Transverse colon (tissue), 4 donors: ENCODE measurements around the gene INSL6. TPM values are rescaled to one million over a fixed set of nuclear protein-coding genes. Genes with fewer than 3 reads are reported as not detected.

ENCODE experiments used
- DNase-seq: peaks from one replicate; pipeline ENCODE4 v3.0.0-alpha.2; 2019
- H3K27ac ChIP-seq, 4 donors: fragments of 200-600 bp; sonication (generic); 2 replicates each; pipeline ENCODE4 v1.5.1; 2016 to 2018; ENCODE audit warnings: inconsistent platforms in 4 of 4
- H3K27me3 ChIP-seq: fragments of 200-600 bp; sonication (generic); 2 replicates; pipeline ENCODE4 v1.5.1; 2017; ENCODE audit warnings: inconsistent platforms
- H3K36me3 ChIP-seq, 4 donors: fragments of 200-600 bp; sonication (generic); 2 replicates each; pipeline ENCODE4 v1.5.1; 2017 to 2019; ENCODE audit warnings: inconsistent platforms in 4 of 4
- H3K4me1 ChIP-seq, 4 donors: fragments of 200-600 bp; sonication (generic); 2 replicates each; pipeline ENCODE4 v1.5.1; 2017 to 2020; ENCODE audit warnings: inconsistent platforms in 4 of 4
- H3K4me3 ChIP-seq, 4 donors: fragments of 200-600 bp; sonication (generic); 1 replicate in 1 of 4; 2 replicates in 3 of 4; pipeline versions ENCODE4 v1.5.1 to v1.6.1; 2017 to 2019; ENCODE audit warnings: inconsistent platforms in 4 of 4
- H3K9me3 ChIP-seq, 2 donors: fragments of 200-600 bp; sonication (generic); 2 replicates each; pipeline ENCODE4 v1.5.1; 2017 to 2019; ENCODE audit warnings: inconsistent platforms in 2 of 2
- CTCF ChIP-seq, 5 experiments: fragments of 200-600 bp in 3 of 5; fragments of 450-650 bp in 2 of 5; sonication (generic) in 3 of 5; IDR thresholded peaks; 1 replicate in 2 of 5; 2 replicates in 3 of 5; pipeline ENCODE4 v1.5.1; 2016 to 2017; ENCODE audit warnings: antibody characterized with exemption in 5 of 5, inconsistent platforms in 3 of 5, mild to moderate bottlenecking in 2 of 5, moderate library complexity in 1 of 5
- EP300 ChIP-seq: sonication (generic); formaldehyde crosslinking; IDR thresholded peaks from one replicate; pipeline ENCODE4 v1.6.1; 2017; ENCODE audit warnings: antibody characterized with exemption, low read depth
- POLR2A ChIP-seq: fragments of 450-650 bp; IDR thresholded peaks from one replicate; pipeline ENCODE4 v1.6.1; 2016; ENCODE audit warnings: antibody characterized with exemption, mild to moderate bottlenecking, moderate library complexity
- POLR2AphosphoS5 ChIP-seq, 3 donors: sonication (generic); formaldehyde crosslinking; IDR thresholded peaks; one replicate each; pipeline ENCODE4 v1.6.1; 2016; ENCODE audit warnings: antibody characterized with exemption in 3 of 3
- WGBS, 2 donors: methylation state at CpG; one replicate each; pipeline ENCODE4 v1.1.5; 2018; ENCODE audit warnings: low coverage in 1 of 2; 5-methylcytosine and 5-hydroxymethylcytosine counted together
- in situ Hi-C, 4 donors: fragments of 200-750 bp; cut with MboI; loops; one replicate each; pipeline versions ENCODE4 v1.15.0 to v1.15.1; 2017; ENCODE audit warnings: low sequenced_read_pairs in 3 of 4, low pct_ligation_motif_present in 1 of 4, low pct_unique_long_range_greater_than_20kb in 1 of 4
- intact Hi-C: fragments of 100-400 bp; cut with DNase I; formaldehyde crosslinking; loops from one replicate; pipeline ENCODE4 v1.15.1; 2023; ENCODE audit warnings: low total_unique reads
- total RNA-seq, 4 donors: library from RNA; depleted of rRNA; stranded (reverse); fragments of >200 nt; gene quantifications; one replicate each; pipeline ENCODE4 v1.1.0, GENCODE V29; 2016

The INSL6 gene
- not detected for total RNA-seq

GRCh38 chr9:5185220-5185840 lies at the start of gene INSL6:
INSL6 (minus strand) TSS chr9:5185639; CDS start chr9:5185602, 37 bp downstream.
- 90 to 95% methylated on average over 10 to 44 of the region's 44 CpGs for WGBS, 2 donors
- H3K4me1 ChIP-seq, result no peaks in the 10 kb centered on the region
- in situ Hi-C loops (loop anchor here (10.0 to 25.0 kb wide), 7 partner anchors 102 to 423 kb away; partner anchors contain the start of gene PLGRKT (in 1 of the 4)), intact Hi-C loops (no loop called here)
- no peaks in the 10 kb centered on the region for H3K27me3 ChIP-seq
- TF ChIP-seq POLR2AphosphoS5 (IDR thresholded peaks at IDR 0.05) (no peak), POLR2A (no peak), CTCF (IDR thresholded peaks at IDR 0.05) (no peak), EP300 (no peak)
- no peaks in the 10 kb centered on the region for H3K36me3 ChIP-seq
- H3K9me3 ChIP-seq, result no peaks in the 10 kb centered on the region
- no peak within 1 kb of the TSS for H3K27ac ChIP-seq
- no peak for DNase-seq
- H3K4me3 ChIP-seq, result no peak within 1 kb of the TSS

GRCh38 chr9:5231212-5231611 lies 45.8 kb upstream of the INSL6 start, which contains the start of gene INSL4:
INSL4 (plus strand) TSS chr9:5231419; CDS start chr9:5231524, 105 bp downstream.
- Histone ChIP-seq H3K9me3 (no peaks in the 10 kb centered on the region), H3K4me1 (no peaks in the 10 kb centered on the region), H3K27ac (no peak within 1 kb of the TSS), H3K27me3 (no peaks in the 10 kb centered on the region), H3K4me3 (no peak within 1 kb of the TSS), H3K36me3 (no peaks in the 10 kb centered on the region)
- 80 to 89% methylated on average over 1 to 2 of the region's 2 CpGs for WGBS, 2 donors
- intact Hi-C loops (loop anchor here (10.0 kb wide), 1 partner anchor 324 kb away; no protein-coding TSS in a partner anchor), in situ Hi-C loops (no loop called here)
- TF ChIP-seq EP300, result no peak
- no peak for TF ChIP-seq CTCF (IDR thresholded peaks at IDR 0.05)
- TF ChIP-seq POLR2A, result no peak
- TF ChIP-seq POLR2AphosphoS5 (IDR thresholded peaks at IDR 0.05), result no peak
- DNase-seq, result no peak

GRCh38 chr9:5230554-5230953 lies 45.1 kb upstream of the INSL6 start:
- TF ChIP-seq EP300 (no peak), POLR2AphosphoS5 (IDR thresholded peaks at IDR 0.05) (no peak), POLR2A (no peak), CTCF (IDR thresholded peaks at IDR 0.05) (no peak)
- no peaks in the 10 kb centered on the region for H3K9me3 ChIP-seq
- in situ Hi-C loops, result no loop called here
- intact Hi-C loops, result loop anchor here (10.0 kb wide), 1 partner anchor 324 kb away; no protein-coding TSS in a partner anchor
- H3K27me3 ChIP-seq, result no peaks in the 10 kb centered on the region
- H3K4me3 ChIP-seq, result no peak overlapping the region
- H3K36me3 ChIP-seq, result no peaks in the 10 kb centered on the region
- no peak for DNase-seq
- no peaks in the 10 kb centered on the region for H3K4me1 ChIP-seq
- 72 to 92% methylated on average over 4 to 10 of the region's 10 CpGs for WGBS, 2 donors
- no peak overlapping the region for H3K27ac ChIP-seq

GRCh38 chr9:5205071-5205470 lies 19.6 kb upstream of the INSL6 start:
- Histone ChIP-seq H3K27ac (no peak overlapping the region), H3K4me3 (no peak overlapping the region), H3K4me1 (no peaks in the 10 kb centered on the region), H3K36me3 (no peaks in the 10 kb centered on the region), H3K27me3 (no peaks in the 10 kb centered on the region), H3K9me3 (no peaks in the 10 kb centered on the region)
- in situ Hi-C loops (no loop called here), intact Hi-C loops (no loop called here)
- TF ChIP-seq POLR2A, result no peak
- no peak for TF ChIP-seq POLR2AphosphoS5 (IDR thresholded peaks at IDR 0.05)
- no peak for TF ChIP-seq EP300
- no peak for TF ChIP-seq CTCF (IDR thresholded peaks at IDR 0.05)
- DNase-seq, result no peak
